ENCODE results near the gene RIIAD1. TPM values are rescaled to one million over a fixed set of nuclear protein-coding genes. Genes with fewer than 3 reads are reported as not detected.
"Not testable (repeated sequence)": the region's sequence is repeated elsewhere in the genome, so short reads cannot be mapped to it uniquely, and the experiment has no call there.

RIIAD1 gene
- total RNA-seq, 4 donors from 2014 or later = not detected

DNA sequence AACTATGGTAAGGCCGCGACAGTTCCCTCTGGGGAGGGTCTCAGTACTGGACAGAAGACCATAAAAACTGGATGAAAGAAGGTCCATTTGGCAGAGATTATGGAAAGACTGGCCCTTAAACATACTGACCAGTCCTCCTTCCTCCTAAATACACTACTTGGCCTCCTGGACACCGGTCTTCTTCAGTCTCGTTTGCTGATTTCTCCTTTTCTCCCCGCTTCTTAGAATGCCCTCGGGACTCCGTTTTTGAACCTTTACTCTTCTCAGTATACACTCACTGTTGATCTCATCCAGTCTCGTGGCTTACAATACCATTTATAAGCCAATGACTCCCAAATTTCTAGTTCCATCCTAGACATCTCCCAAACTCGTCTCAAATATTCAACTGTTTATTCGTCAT, 42.7 kb downstream of the RIIAD1 start:
- no peak for ATAC-seq
- no peak for TF ChIP-seq POLR2A (IDR thresholded peaks at IDR 0.05)
- TF ChIP-seq, protein P1, sequence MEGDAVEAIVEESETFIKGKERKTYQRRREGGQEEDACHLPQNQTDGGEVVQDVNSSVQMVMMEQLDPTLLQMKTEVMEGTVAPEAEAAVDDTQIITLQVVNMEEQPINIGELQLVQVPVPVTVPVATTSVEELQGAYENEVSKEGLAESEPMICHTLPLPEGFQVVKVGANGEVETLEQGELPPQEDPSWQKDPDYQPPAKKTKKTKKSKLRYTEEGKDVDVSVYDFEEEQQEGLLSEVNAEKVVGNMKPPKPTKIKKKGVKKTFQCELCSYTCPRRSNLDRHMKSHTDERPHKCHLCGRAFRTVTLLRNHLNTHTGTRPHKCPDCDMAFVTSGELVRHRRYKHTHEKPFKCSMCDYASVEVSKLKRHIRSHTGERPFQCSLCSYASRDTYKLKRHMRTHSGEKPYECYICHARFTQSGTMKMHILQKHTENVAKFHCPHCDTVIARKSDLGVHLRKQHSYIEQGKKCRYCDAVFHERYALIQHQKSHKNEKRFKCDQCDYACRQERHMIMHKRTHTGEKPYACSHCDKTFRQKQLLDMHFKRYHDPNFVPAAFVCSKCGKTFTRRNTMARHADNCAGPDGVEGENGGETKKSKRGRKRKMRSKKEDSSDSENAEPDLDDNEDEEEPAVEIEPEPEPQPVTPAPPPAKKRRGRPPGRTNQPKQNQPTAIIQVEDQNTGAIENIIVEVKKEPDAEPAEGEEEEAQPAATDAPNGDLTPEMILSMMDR (IDR thresholded peaks at IDR 0.05 in 4 of 5, conservative IDR thresholded peaks at IDR 0.05 in 1 of 5) = no peak
- Histone ChIP-seq H3K36me3 (peaks cover 0 to 31% of the 10 kb centered on the region in 2 donors), H3K4me3 (peak overlapping the region; percentile 76 to 96 (median 90)), H3K27me3 (no peaks in the 10 kb centered on the region), H3K9me3 (no peaks in the 10 kb centered on the region), H3K4me1 (peaks cover 10 to 13% of the 10 kb centered on the region in 2 donors), H3K27ac (peak overlapping the region; percentile 88 to 94 (median 90))
- in situ Hi-C loops (cut with MboI; ENCODE audit: low sequenced_read_pairs in 4 of 4) (loop anchor here in 1 of 4 donors (10.0 kb wide), 1 partner anchor 81 kb away; no protein-coding TSS in a partner anchor), intact Hi-C loops (cut with DNase I; ENCODE audit: low total_unique reads) (loop anchor here (1.0 kb wide), 2 partner anchors 26 to 72 kb away; partner anchors contain the start of gene TDRKH)
- DNase-seq = no peak

DNA sequence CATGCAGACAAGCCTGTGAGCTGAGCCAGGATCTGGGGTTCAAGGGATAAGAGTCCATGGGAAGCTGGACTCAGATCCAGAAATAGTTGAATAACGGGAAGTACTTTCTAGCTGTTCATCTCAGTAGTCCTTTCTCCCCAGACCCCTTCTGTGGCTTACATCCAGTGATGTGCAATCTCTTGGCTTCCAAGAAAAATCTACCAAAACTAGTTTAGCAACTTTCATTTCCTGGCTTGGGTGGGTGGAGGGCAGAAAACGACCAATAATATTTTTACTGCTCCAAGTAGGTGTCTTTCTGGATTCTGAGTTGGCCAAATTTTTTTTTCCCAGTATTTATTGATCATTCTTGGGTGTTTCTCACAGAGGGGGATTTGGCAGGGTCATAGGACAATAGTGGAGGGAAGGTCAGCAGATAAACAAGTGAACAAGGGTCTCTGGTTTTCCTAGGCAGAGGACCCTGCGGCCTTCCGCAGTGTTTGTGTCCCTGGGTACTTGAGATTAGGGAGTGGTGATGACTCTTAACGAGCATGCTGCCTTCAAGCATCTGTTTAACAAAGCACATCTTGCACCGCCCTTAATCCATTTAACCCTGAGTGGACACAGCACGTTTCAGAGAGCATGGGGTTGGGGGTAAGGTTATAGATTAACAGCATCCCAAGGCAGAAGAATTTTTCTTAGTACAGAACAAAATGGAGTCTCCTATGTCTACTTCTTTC, 47.2 kb downstream of the RIIAD1 start:
- H3K4me1 ChIP-seq; intact Hi-C loops (cut with DNase I; ENCODE audit: low total_unique reads); H3K4me3 ChIP-seq; ATAC-seq; H3K36me3 ChIP-seq; DNase-seq; H3K27me3 ChIP-seq; H3K27ac ChIP-seq; H3K9me3 ChIP-seq: not testable (repeated sequence)
- in situ Hi-C loops (cut with MboI; ENCODE audit: low sequenced_read_pairs in 4 of 4) = loop anchor here in 1 of 4 donors (10.0 kb wide), 1 partner anchor 76 kb away; no protein-coding TSS in a partner anchor

DNA sequence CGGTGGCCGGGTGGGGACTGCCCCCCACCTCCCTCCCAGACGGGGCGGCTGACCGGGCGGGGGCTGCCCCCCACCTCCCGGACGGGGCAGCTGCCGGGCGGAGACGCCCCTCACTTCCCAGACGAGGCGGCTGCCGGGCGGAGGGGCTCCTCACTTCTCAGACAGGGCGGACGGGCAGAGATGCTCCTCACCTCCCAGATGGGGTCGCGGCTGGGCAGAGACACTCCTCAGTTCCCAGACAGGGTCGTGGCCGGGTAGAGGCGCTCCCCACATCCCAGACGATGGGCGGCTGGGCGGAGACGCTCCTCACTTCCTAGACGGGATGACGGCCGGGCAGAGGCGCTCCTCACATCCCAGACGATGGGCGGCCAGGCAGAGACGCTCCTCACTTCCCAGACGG, 47.9 kb downstream of the RIIAD1 start:
- intact Hi-C loops (cut with DNase I; ENCODE audit: low total_unique reads); DNase-seq; H3K36me3 ChIP-seq; H3K4me1 ChIP-seq; H3K27me3 ChIP-seq; ATAC-seq; H3K9me3 ChIP-seq; H3K4me3 ChIP-seq; H3K27ac ChIP-seq: not testable (repeated sequence)
- in situ Hi-C loops (cut with MboI; ENCODE audit: low sequenced_read_pairs in 4 of 4) = loop anchor here in 1 of 4 donors (10.0 kb wide), 1 partner anchor 76 kb away; no protein-coding TSS in a partner anchor

DNA sequence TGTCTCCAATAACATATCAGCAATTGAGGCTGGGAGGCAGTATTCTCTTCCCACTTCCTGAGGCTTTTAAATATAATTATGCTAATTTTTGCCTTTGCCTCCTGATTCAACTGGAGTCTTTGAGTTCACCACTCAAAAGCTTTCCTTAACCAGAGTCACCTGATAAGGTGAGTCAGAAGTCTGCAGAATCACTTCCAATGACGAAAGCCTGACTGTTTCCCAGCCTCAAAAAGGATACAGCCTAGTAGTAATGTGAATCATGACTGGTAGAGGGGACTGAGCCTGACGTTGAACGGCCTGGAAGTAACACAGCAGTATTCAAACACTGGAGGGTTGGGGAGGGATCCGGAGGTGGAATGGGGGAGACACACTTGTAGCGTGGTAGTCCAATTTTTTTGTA, 52.4 kb downstream of the RIIAD1 start:
- Histone ChIP-seq H3K27ac (no peak overlapping the region), H3K27me3 (no peaks in the 10 kb centered on the region), H3K36me3 (peaks cover 0 to 33% of the 10 kb centered on the region in 2 donors), H3K9me3 (no peaks in the 10 kb centered on the region), H3K4me1 (no peaks in the 10 kb centered on the region), H3K4me3 (no peak overlapping the region)
- DNase-seq (no peak), ATAC-seq (no peak)
- intact Hi-C loops (cut with DNase I; ENCODE audit: low total_unique reads) = no loop called here
- in situ Hi-C loops (cut with MboI; ENCODE audit: low sequenced_read_pairs in 4 of 4) = no loop called here
- TF ChIP-seq POLR2A (IDR thresholded peaks at IDR 0.05) = no peak

DNA sequence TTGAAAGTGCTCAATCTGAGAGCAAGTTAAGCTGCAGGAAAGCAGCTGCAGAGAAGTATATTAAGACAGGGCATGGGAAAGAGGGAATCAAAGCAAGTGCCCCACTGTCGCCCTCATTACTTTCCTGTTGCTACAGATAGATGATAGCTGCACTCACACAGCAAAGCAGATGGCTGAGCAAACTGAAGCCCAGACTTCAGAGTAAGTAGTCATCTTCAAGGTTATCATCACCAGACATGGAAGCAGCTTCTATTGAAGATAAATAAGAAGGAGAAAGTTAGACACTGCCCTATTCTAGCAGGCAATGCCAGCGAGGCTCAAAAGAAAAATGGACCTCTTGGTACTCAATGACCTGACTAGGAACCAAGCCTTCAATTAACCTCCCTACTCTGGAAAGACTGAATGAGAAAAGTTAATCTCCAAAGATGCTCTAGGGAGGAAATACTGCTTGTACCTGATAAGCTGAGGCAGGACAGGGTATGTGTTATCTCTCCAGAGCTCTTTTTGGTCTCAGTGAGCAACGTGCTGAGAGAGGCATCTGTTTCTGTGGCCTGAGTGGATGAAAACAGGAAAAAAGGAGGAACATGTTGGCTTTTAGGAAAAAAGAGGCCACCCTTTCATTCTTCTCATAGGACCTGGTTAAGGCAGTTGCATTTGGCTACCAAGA, 53.1 kb downstream of the RIIAD1 start:
- DNase-seq = no peak
- H3K9me3 ChIP-seq = no peaks in the 10 kb centered on the region
- intact Hi-C loops (cut with DNase I; ENCODE audit: low total_unique reads) = no loop called here
- no peaks in the 10 kb centered on the region for H3K27me3 ChIP-seq
- H3K27ac ChIP-seq = no peak overlapping the region
- no peaks in the 10 kb centered on the region for H3K4me1 ChIP-seq
- TF ChIP-seq, protein P1 (IDR thresholded peaks at IDR 0.05 in 4 of 5, conservative IDR thresholded peaks at IDR 0.05 in 1 of 5) = no peak
- no peak for TF ChIP-seq POLR2A (IDR thresholded peaks at IDR 0.05)
- peaks cover 0 to 38% of the 10 kb centered on the region in 2 donors for H3K36me3 ChIP-seq
- H3K4me3 ChIP-seq = no peak overlapping the region
- in situ Hi-C loops (cut with MboI; ENCODE audit: low sequenced_read_pairs in 4 of 4) = no loop called here
- no peak for ATAC-seq

Data from gastrocnemius medialis (tissue), 4 donors.